H1 (cell line): ENCODE data around the gene UBL4A. TPM values are rescaled to one million over a fixed set of nuclear protein-coding genes. Genes with fewer than 3 reads are reported as not detected.
A peak's percentile ranks its signal among the peaks of the same experiment; 100 is the strongest.

Experiments
- BACH1 ChIP-seq: IDR thresholded peaks from 2 replicates; pipeline ENCODE4 v1.6.1; 2012; ENCODE audit warnings: low read length, improper control_type of control experiment
- CTBP2 ChIP-seq: IDR thresholded peaks from 2 replicates; pipeline ENCODE4 v1.7.0; 2011; ENCODE audit warnings: borderline replicate concordance, mild to moderate bottlenecking, moderate library complexity, mixed read lengths, low read length; ENCODE audit not compliant: insufficient read depth, insufficient read length
- CTCF ChIP-seq, 3 experiments: IDR thresholded peaks; 1 replicate in 2 of 3; 2 replicates in 1 of 3; pipeline versions ENCODE4 v1.5.1 to v1.6.1; 2011; ENCODE audit warnings: low read length in 3 of 3, mild to moderate bottlenecking in 3 of 3, inconsistent platforms in 2 of 3, low read depth in 1 of 3, moderate library complexity in 1 of 3; ENCODE audit not compliant: insufficient read depth in 1 of 3; ENCODE audit errors: control extremely low read depth in 1 of 3
- JUN ChIP-seq: IDR thresholded peaks from 2 replicates; pipeline ENCODE4 v1.6.1; 2011; ENCODE audit warnings: low read depth, mild to moderate bottlenecking, improper control_type of control experiment, low read length
- KDM1A ChIP-seq: fragments of 200-600, 300-600 bp; sonication (generic); IDR thresholded peaks from 2 replicates; pipeline ENCODE4 v1.7.1; 2016; ENCODE audit warnings: mild to moderate bottlenecking, low read length, borderline replicate concordance
- KDM5A ChIP-seq: fragments of 200-600 bp; IDR thresholded peaks from 2 replicates; pipeline ENCODE4 v1.7.1; 2012; ENCODE audit warnings: mild to moderate bottlenecking, low read length, inconsistent platforms, mixed read lengths
- MAFK ChIP-seq: IDR thresholded peaks from 2 replicates; pipeline ENCODE4 v1.6.1; 2012; ENCODE audit warnings: low read depth, mild to moderate bottlenecking, improper control_type of control experiment, low read length
- MAX ChIP-seq: IDR thresholded peaks from 2 replicates; pipeline ENCODE4 v1.6.1; 2012; ENCODE audit warnings: inconsistent platforms
- SAP30 ChIP-seq: fragments of 300-600 bp; sonication (generic); IDR thresholded peaks from 2 replicates; pipeline ENCODE4 v1.7.1; 2012; ENCODE audit warnings: low read length, moderate library complexity, mild to moderate bottlenecking, inconsistent platforms; ENCODE audit not compliant: insufficient read depth, insufficient replicate concordance
- SIN3A ChIP-seq, 2 experiments: IDR thresholded peaks in 1 of 2; conservative IDR thresholded peaks in 1 of 2; 2 replicates each; pipeline ENCODE4 v1.6.1; 2011 to 2012; ENCODE audit warnings: low read length in 2 of 2, improper control_type of control experiment in 1 of 2, low read depth in 1 of 2, mild to moderate bottlenecking in 1 of 2
- SP4 ChIP-seq: IDR thresholded peaks from 2 replicates; pipeline ENCODE4 v1.6.1; 2012; ENCODE audit warnings: low read length, inconsistent platforms
- SRF ChIP-seq: IDR thresholded peaks from 2 replicates; pipeline ENCODE4 v1.6.1; 2011; ENCODE audit warnings: mild to moderate bottlenecking, low read depth, low read length, moderate library complexity
- TAF7 ChIP-seq: optimal IDR thresholded peaks from 2 replicates; pipeline ENCODE3; 2011; ENCODE audit warnings: low read depth, mild to moderate bottlenecking, inconsistent platforms, low read length, moderate library complexity, borderline replicate concordance
- TBP ChIP-seq: IDR thresholded peaks from 2 replicates; pipeline ENCODE4 v1.6.1; 2011; ENCODE audit warnings: low read depth, low read length, improper control_type of control experiment
- USF2 ChIP-seq: IDR thresholded peaks from 2 replicates; pipeline ENCODE4 v1.6.1; 2011; ENCODE audit warnings: low read length, improper control_type of control experiment
- YY1 ChIP-seq: IDR thresholded peaks from 2 replicates; pipeline ENCODE4 v1.6.1; 2011; ENCODE audit warnings: low read depth, mild to moderate bottlenecking, low read length
- polyA plus RNA-seq, 7 experiments: library from polyadenylated mRNA; depleted of rRNA in 3 of 7; stranded (reverse) in 5 of 7; unstranded in 2 of 7; fragments of >200 nt in 5 of 7; fragments of 200-250 nt in 2 of 7; gene quantifications; 1 replicate in 5 of 7; 2 replicates in 1 of 7; 4 replicates in 1 of 7; pipeline versions ENCODE4 v1.2.1 to v1.2.3, GENCODE V29; 2011 to 2013; ENCODE audit warnings: missing spikeins in 2 of 7, mixed read lengths in 2 of 7
- total RNA-seq: library from RNA; stranded (reverse); fragmentation: NEBNext Ultra II Directional; extraction: Animal tissue kit (Norgen Biotek cat#: 25700); gene quantifications from 2 replicates; pipeline ENCODE4 v1.2.1, GENCODE V29; 2021
- TF ChIP-seq, protein P1 (sequence below): IDR thresholded peaks from 2 replicates; pipeline ENCODE4 v1.6.1; 2012; ENCODE audit warnings: low read length, inconsistent platforms

Gene UBL4A
- total and polyA plus RNA-seq, 2 of the 8 experiments (the other 6 are each of a cell fraction or from before 2014, with no cell fraction given) = 23.1 to 31.7 TPM

DNA sequence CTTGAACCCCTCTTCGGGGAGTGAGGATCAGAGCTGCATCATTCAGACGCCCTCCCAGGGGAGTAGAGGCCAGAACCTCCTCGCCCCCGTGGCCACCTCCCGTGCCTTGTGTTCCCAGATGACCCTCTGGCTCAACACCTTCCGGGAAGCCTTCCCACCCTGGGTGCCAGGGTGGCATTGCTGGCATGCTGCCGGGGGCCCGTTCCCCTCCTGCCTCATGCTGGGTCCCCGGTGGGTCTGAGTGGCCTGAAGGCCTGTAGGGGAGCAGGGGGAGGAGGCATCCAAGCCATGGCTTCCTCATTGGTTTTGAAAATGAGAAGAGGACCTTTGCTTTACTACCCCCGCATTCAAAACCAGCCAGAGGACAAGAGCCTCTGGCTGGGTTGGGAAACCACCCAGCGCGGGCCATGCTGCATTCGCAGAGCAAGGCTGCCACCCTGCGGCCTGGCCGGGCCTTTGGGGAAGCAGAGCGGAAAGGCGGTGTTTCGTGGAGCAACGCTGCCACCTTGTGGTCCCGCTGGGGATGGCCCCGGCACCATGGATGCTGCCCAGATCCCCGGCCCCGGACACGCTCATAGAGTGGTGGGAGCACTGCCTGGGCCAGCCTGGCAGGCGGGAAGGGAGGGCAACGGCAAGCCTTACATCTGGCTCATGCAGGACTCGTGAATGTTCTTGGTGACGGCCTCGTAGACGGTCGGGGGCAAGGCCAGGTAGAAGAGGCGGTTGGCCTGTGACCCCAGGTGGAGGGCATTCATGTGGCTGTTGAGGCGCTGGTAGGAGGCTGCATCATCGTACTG, 48.3 kb upstream of the UBL4A start (continued):
- TF ChIP-seq CTBP2 (no peak), SRF (no peak), MAFK (no peak), CTCF (IDR thresholded peaks at IDR 0.05; ENCODE audit: control extremely low read depth in 1 of 3, insufficient read depth in 1 of 3, low read depth in 1 of 3, low read length in 3 of 3) (peak in 2 of 3 experiments; percentile 96 to 100; a peak in 3 of 4 replicates), YY1 (0 out of 2 replicates have a peak, but pooled peaks have one; percentile 32), MAX (peak; percentile 37; the same call in 1 of the 2 replicates), SAP30 (no peak), TBP (no peak), USF2 (no peak), BACH1 (no peak), SP4 (no peak), JUN (no peak), KDM1A (no peak), KDM5A (no peak), TAF7 (peak; percentile 23), SIN3A (conservative IDR thresholded peaks at IDR 0.05 in 1 of 2, IDR thresholded peaks at IDR 0.05 in 1 of 2; ENCODE audit: low read depth in 1 of 2, low read length in 2 of 2) (peak in 1 of 2 experiments; percentile 80; a peak in 2 of 4 replicates)
- TF ChIP-seq, protein P1, sequence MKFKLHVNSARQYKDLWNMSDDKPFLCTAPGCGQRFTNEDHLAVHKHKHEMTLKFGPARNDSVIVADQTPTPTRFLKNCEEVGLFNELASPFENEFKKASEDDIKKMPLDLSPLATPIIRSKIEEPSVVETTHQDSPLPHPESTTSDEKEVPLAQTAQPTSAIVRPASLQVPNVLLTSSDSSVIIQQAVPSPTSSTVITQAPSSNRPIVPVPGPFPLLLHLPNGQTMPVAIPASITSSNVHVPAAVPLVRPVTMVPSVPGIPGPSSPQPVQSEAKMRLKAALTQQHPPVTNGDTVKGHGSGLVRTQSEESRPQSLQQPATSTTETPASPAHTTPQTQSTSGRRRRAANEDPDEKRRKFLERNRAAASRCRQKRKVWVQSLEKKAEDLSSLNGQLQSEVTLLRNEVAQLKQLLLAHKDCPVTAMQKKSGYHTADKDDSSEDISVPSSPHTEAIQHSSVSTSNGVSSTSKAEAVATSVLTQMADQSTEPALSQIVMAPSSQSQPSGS = no peak
